ENCODE results near the gene BCL10. TPM values are rescaled to one million over a fixed set of nuclear protein-coding genes. Genes with fewer than 3 reads are reported as not detected.
A peak's percentile ranks its signal among the peaks of the same experiment; 100 is the strongest.

BCL10 gene
- total and polyA plus RNA-seq, 2 of the 13 experiments (the other 11 are each of a cell fraction or from before 2014, with no cell fraction given): 3.7 to 14.1 TPM

GRCh38 chr1:85307987-85308832 lies 31.8 kb upstream of the BCL10 start:
- Histone ChIP-seq H3K9ac (ENCODE audit: insufficient read depth, low read depth, low read length) (peak overlapping the region; percentile 55; the same call in 1 of the 2 replicates), H4K20me1 (ENCODE audit: insufficient read depth, low read length) (no peaks in the 10 kb centered on the region), H3K4me3 (replicated peaks in 1 of 3; ENCODE audit: insufficient read depth in 1 of 3, low read depth in 2 of 3, low read length in 3 of 3) (peak overlapping the region in 2 of 3 experiments; percentile 29; a peak in 2 of 6 replicates), H3K9me3 (ENCODE audit: low read length) (no peaks in the 10 kb centered on the region), H3K27me3 (ENCODE audit: control insufficient read depth in 1 of 2, insufficient read depth in 2 of 2, low read length in 2 of 2) (0 out of 5 replicates have a peak, but pooled peaks cover 0 to 4% of the 10 kb centered on the region in 2 experiments), H3K36me3 (replicated peaks in 1 of 2; ENCODE audit: control insufficient read depth in 1 of 2, insufficient read depth in 2 of 2, low read length in 2 of 2) (no peaks in the 10 kb centered on the region), H3K4me1 (ENCODE audit: insufficient read depth, low read length) (peaks cover 15% of the 10 kb centered on the region), H3K27ac (ENCODE audit: extremely low read length, insufficient read depth, low read length) (no peak overlapping the region), H3K79me2 (ENCODE audit: insufficient read depth, low read length) (no peaks in the 10 kb centered on the region), H2AFZ (ENCODE audit: low read length) (no peak overlapping the region), H3K4me2 (ENCODE audit: low read depth, low read length) (peak overlapping the region; percentile 78)
- ChIA-PET CTCF (ENCODE audit: low intra/inter-chr PET ratio, low total read pairs) (interaction anchor here (0.8 to 3.2 kb wide), 7 partner anchors 36 to 710 kb away, joined by 3 to 64 read pairs (median 9); partner anchors contain the start of gene CCN1), POLR2A (interaction anchor here (0.8 to 1.0 kb wide), 2 partner anchors 195 to 400 kb away, joined by 3 to 6 read pairs; partner anchors contain the start of gene ZNHIT6)
- no TSS peak for BruUV-seq (replicated peaks)
- in situ Hi-C loops (cut with HindIII; ENCODE audit: extremely low pct_ligation_motif_present, low pct_unique_long_range_greater_than_20kb): loop anchor here (5.0 to 10.0 kb wide), 3 partner anchors 89 to 577 kb away; no protein-coding TSS in a partner anchor
- intact Hi-C loops (cut with micrococcal nuclease; ENCODE audit: unreplicated experiment): loop anchor here (1.0 to 10.0 kb wide), 8 partner anchors 36 to 709 kb away; no protein-coding TSS in a partner anchor
- WGBS (ENCODE audit: low lambda C conversion rate): 19% methylated on average over 17 of the region's 27 CpGs
- DNase-seq (ENCODE audit: low spot score): peak; percentile 70
- peak; percentile 80 for FAIRE-seq
- peak; percentile 97 for ATAC-seq
- TF ChIP-seq ZMYM4 (CRISPR knock-in tag; IDR thresholded peaks at IDR 0.05) (peak; percentile 67), YEATS2 (CRISPR knock-in tag; IDR thresholded peaks at IDR 0.05; ENCODE audit: borderline replicate concordance) (peak; percentile 48; the same call in 1 of the 2 replicates), ZNF747 (CRISPR knock-in tag; IDR thresholded peaks at IDR 0.05; ENCODE audit: borderline replicate concordance) (no peak), RORA (CRISPR knock-in tag; IDR thresholded peaks at IDR 0.05) (0 out of 2 replicates have a peak, but pooled peaks have one; percentile 40), RAD21 (CRISPR knock-in tag; IDR thresholded peaks at IDR 0.05) (peak; percentile 98), SRSF4 (IDR thresholded peaks at IDR 0.05; ENCODE audit: low read depth, low read length, poor library complexity, severe bottlenecking) (no peak), ZNF414 (CRISPR knock-in tag; IDR thresholded peaks at IDR 0.05) (0 out of 2 replicates have a peak, but pooled peaks have one; percentile 52), GTF3A (CRISPR knock-in tag; conservative IDR thresholded peaks at IDR 0.05) (no peak), MED1 (CRISPR knock-in tag; IDR thresholded peaks at IDR 0.05) (peak; percentile 58), ZNF614 (CRISPR knock-in tag; IDR thresholded peaks at IDR 0.05; ENCODE audit: borderline replicate concordance) (peak; percentile 53; the same call in 1 of the 2 replicates), FOSL2 (CRISPR knock-in tag; IDR thresholded peaks at IDR 0.05) (peak; percentile 59), ZNF276 (CRISPR knock-in tag; IDR thresholded peaks at IDR 0.05; ENCODE audit: low read depth) (peak; percentile 36; the same call in 1 of the 2 replicates), HOMEZ (CRISPR knock-in tag; IDR thresholded peaks at IDR 0.05; ENCODE audit: low read depth) (peak; percentile 57; the same call in 1 of the 2 replicates), ZNF598 (CRISPR knock-in tag; IDR thresholded peaks at IDR 0.05; ENCODE audit: borderline replicate concordance) (0 out of 2 replicates have a peak, but pooled peaks have one; percentile 29), HDAC2 (CRISPR knock-in tag; IDR thresholded peaks at IDR 0.05) (no peak), THAP11 (CRISPR knock-in tag; IDR thresholded peaks at IDR 0.05) (peak; percentile 28; the same call in 1 of the 2 replicates), SMC3 (IDR thresholded peaks at IDR 0.05; ENCODE audit: low read length) (peak; percentile 87), MEF2D (CRISPR knock-in tag; IDR thresholded peaks at IDR 0.05) (0 out of 2 replicates have a peak, but pooled peaks have one; percentile 40)
